Esophagus squamous epithelium (tissue), 5 donors: Measurements from ENCODE around the gene IL1B. TPM values are rescaled to one million over a fixed set of nuclear protein-coding genes. Genes with fewer than 3 reads are reported as not detected.

Experiments used
- DNase-seq: peaks from one replicate; lab custom pipeline; 2025; lab: John Stamatoyannopoulos, UW
- H3K27ac ChIP-seq, 4 donors: fragments of 200-600 bp; sonication (generic); one replicate each; pipeline ENCODE4 v1.5.1; 2016 to 2019; ENCODE audit warnings: mild to moderate bottlenecking in 1 of 4
- H3K27me3 ChIP-seq, 4 donors: fragments of 200-600 bp; sonication (generic); 1 replicate in 3 of 4; 2 replicates in 1 of 4; pipeline versions ENCODE4 v1.5.1 to v1.6.0; 2017 to 2021; ENCODE audit warnings: antibody characterized with exemption in 1 of 4
- H3K36me3 ChIP-seq, 3 donors: fragments of 200-600 bp; sonication (generic); one replicate each; pipeline ENCODE4 v1.5.1; 2016 to 2019
- H3K4me1 ChIP-seq, 3 donors: fragments of 200-600 bp; sonication (generic); one replicate each; pipeline ENCODE4 v1.5.1; 2017 to 2019
- H3K4me3 ChIP-seq, 4 donors: fragments of 200-600 bp; sonication (generic); 1 replicate in 3 of 4; 2 replicates in 1 of 4; pipeline ENCODE4 v1.5.1; 2016 to 2019; ENCODE audit warnings: mild to moderate bottlenecking in 2 of 4, moderate library complexity in 1 of 4
- H3K9me3 ChIP-seq, 3 donors: fragments of 200-600 bp; sonication (generic); one replicate each; pipeline ENCODE4 v1.5.1; 2016 to 2019
- POLR2A ChIP-seq, 4 donors: fragments of 450-650 bp; IDR thresholded peaks; one replicate each; pipeline ENCODE4 v1.6.1; 2017; ENCODE audit warnings: antibody characterized with exemption in 4 of 4, mild to moderate bottlenecking in 4 of 4, moderate library complexity in 3 of 4
- WGBS, 2 donors: methylation state at CpG; one replicate each; pipeline ENCODE4 v1.1.5; 2018; 5-methylcytosine and 5-hydroxymethylcytosine counted together
- intact Hi-C: fragments of 100-400 bp; cut with DNase I; formaldehyde crosslinking; loops from one replicate; pipeline ENCODE4 v1.15.0; 2022
- total RNA-seq, 4 donors: library from RNA; depleted of rRNA; stranded (reverse); fragments of >200 nt; gene quantifications; one replicate each; pipeline ENCODE4 v1.1.0, GENCODE V29; 2016
- TF ChIP-seq, protein P1 (sequence below), 6 experiments: fragments of 450-650 bp in 4 of 6; fragments of 200-600 bp in 2 of 6; sonication (generic) in 2 of 6; IDR thresholded peaks; one replicate each; pipeline ENCODE4 v1.5.1; 2016 to 2019; ENCODE audit warnings: antibody characterized with exemption in 6 of 6, mild to moderate bottlenecking in 4 of 6, moderate library complexity in 4 of 6
- donor health status: DM: yes; HTN: yes; CAD: no.

IL1B gene
- total RNA-seq, 4 donors from 2014 or later, result 1.3 to 16.5 (median 4.4) TPM

DNA sequence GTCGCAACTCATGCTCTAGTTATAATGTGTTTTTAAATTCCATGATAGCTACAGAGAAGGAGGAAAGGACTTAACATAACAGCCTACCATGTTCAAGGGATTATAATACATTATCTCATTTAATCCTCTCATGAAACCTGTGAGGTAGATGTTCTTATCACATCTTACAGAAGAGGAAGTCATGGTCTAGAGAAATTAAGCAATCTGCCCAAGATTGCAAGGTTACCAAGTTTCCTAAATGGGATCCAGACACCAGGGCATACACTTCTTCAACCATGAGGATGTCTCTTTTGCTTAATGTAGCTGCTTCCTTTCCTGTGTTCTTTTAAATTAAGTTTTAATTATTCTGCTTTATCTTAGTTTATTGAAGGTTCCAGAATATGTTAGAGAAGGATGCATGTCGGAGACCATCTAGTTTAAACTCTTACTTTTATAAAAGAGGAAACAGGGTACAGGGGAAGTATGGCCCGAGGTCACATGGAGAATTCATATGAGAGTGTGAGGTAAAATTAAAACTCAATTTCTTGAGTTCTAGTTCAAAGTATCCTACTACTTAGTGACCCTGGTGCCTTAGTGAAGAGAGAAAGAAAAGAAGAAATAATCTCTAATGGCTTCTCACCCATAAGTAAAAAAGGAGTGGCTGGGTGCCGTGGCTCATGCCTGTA lies 48.7 kb downstream of the IL1B start:
- Histone ChIP-seq H3K27ac (no peak overlapping the region), H3K9me3 (no peaks in the 10 kb centered on the region), H3K4me3 (no peak overlapping the region), H3K27me3 (no peaks in the 10 kb centered on the region), H3K36me3 (no peaks in the 10 kb centered on the region), H3K4me1 (peaks cover 0 to 55% (median 8%) of the 10 kb centered on the region in 3 donors)
- no peak for DNase-seq
- intact Hi-C loops, result no loop called here
- no peak for TF ChIP-seq POLR2A (IDR thresholded peaks at IDR 0.05)
- TF ChIP-seq, protein P1, sequence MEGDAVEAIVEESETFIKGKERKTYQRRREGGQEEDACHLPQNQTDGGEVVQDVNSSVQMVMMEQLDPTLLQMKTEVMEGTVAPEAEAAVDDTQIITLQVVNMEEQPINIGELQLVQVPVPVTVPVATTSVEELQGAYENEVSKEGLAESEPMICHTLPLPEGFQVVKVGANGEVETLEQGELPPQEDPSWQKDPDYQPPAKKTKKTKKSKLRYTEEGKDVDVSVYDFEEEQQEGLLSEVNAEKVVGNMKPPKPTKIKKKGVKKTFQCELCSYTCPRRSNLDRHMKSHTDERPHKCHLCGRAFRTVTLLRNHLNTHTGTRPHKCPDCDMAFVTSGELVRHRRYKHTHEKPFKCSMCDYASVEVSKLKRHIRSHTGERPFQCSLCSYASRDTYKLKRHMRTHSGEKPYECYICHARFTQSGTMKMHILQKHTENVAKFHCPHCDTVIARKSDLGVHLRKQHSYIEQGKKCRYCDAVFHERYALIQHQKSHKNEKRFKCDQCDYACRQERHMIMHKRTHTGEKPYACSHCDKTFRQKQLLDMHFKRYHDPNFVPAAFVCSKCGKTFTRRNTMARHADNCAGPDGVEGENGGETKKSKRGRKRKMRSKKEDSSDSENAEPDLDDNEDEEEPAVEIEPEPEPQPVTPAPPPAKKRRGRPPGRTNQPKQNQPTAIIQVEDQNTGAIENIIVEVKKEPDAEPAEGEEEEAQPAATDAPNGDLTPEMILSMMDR (IDR thresholded peaks at IDR 0.05), result no peak
- 69 to 76% methylated on average over 4 of the region's 4 CpGs for WGBS, 2 donors

DNA sequence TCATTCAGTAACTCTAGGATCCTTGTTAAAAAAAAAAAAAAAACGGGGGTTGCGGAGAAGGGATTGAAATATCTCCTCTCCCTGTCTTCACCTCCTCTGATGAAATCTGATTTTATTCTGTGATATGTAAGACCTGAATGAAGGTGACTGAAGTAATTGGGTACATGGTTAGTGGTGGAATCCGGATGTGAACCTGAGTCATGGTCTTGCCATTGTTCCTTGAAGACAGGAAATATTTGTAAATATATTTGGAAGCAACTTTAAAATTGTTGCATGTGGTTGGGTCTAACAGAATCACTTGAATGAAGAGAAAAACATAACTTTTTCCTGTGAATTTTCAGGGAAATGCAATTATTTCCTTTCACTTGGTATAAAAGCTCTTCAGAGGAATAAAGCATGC lies 49.3 kb downstream of the IL1B start:
- WGBS, 2 donors, result 75 to 80% methylated on average over 3 of the region's 3 CpGs
- Histone ChIP-seq H3K27me3 (no peaks in the 10 kb centered on the region), H3K36me3 (no peaks in the 10 kb centered on the region), H3K4me3 (no peak overlapping the region), H3K9me3 (no peaks in the 10 kb centered on the region), H3K27ac (no peak overlapping the region), H3K4me1 (peaks cover 0 to 55% (median 8%) of the 10 kb centered on the region in 3 donors)
- intact Hi-C loops, result no loop called here
- no peak for TF ChIP-seq POLR2A (IDR thresholded peaks at IDR 0.05)
- TF ChIP-seq, protein P1 (IDR thresholded peaks at IDR 0.05), result no peak
- no peak for DNase-seq

DNA sequence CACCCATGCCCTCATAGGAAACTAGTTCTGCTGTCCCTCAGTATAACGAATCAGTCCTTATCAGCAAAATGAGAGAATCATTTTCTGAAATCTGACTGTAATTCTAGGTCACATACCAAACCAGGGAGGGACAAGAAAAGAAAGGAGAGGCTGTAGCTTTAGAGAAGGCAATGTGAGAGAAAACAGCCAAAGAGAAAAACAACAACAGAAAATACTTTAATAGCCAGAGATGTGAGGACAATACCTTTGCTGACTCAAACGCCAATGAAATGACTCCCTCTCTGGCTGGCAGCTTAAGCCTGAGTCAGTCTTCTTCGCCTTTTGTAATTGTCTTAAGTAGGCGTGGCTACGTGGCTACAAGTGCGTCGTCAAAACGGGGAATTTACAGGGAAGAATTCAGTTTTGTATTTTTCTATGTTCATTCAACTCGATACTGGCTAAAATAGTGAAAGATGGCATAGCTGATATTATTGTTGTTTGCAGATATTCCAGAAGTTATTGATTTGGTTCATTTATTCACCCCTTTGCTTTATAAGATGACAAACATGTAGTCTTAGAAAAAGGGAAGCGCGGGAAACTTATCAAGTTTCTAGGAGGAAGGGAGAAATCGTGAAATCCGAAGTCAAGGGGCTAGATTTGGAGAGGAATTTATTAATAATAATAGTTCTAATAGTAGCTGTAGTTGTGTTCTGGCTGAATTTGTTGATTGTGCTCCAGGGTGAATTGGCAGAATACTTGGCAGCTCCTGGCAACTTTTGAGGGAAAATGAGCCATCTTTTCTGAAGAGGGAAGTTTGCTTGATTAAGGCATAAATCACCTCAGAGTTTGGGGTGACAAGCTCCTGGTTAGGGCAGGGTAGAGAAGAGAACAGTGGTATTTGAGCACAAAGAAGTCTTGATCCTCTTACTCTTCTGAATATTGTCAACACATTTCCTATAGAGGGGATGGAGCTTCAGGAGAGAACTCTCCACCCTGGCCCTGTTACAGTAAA lies 52.1 kb downstream of the IL1B start, which contains the start of gene IL1A:
Gene IL1A, minus strand, starts transcription at position 295 of the 991 bp plus-strand sequence. CDS start 723 bp downstream, outside the sequence.
- Histone ChIP-seq H3K36me3 (no peaks in the 10 kb centered on the region), H3K4me1 (peaks cover 0 to 36% (median 5%) of the 10 kb centered on the region in 3 donors), H3K27me3 (no peaks in the 10 kb centered on the region), H3K4me3 (peak within 1 kb of the TSS in 3 of 4 donors; percentile 6 to 35 (median 17)), H3K9me3 (no peaks in the 10 kb centered on the region), H3K27ac (peak within 1 kb of the TSS in 3 of 4 donors; percentile 26 to 70 (median 69))
- DNase-seq, result no peak
- TF ChIP-seq POLR2A (IDR thresholded peaks at IDR 0.05), result no peak
- TF ChIP-seq, protein P1 (IDR thresholded peaks at IDR 0.05), result no peak
- intact Hi-C loops, result no loop called here
- WGBS, 2 donors, result 29 to 31% methylated on average over 13 of the region's 13 CpGs

DNA sequence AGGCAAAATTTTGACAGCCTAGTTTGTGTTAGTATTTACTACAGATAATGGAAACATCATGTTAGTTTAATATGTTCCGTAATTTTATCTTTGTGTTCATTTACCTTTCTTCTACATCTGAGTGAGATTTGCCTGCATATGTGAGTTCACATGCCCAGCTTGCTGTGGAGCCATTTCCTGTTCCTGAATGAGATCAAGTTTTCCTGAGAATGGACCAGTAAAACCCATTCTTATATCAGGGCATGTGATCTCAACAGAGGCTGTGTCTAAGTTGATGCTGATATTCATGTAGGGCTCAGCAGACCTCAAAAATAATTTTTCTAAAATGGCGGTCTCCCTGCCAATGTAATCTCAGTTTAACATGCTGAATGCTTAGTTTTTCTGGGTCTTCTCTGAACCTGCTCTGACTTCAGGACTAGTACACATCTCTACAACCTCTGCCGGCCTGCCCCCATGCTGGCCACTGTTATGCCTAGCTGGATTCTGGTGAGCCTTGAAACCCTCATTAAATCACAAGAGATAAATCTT lies 53.3 kb downstream of the IL1B start:
- H3K27me3 ChIP-seq, result no peaks in the 10 kb centered on the region
- TF ChIP-seq POLR2A (IDR thresholded peaks at IDR 0.05), result no peak
- TF ChIP-seq, protein P1 (IDR thresholded peaks at IDR 0.05), result no peak
- DNase-seq, result no peak
- H3K4me1 ChIP-seq, result peaks cover 0 to 31% (median 5%) of the 10 kb centered on the region in 3 donors
- no peaks in the 10 kb centered on the region for H3K36me3 ChIP-seq
- no peaks in the 10 kb centered on the region for H3K9me3 ChIP-seq
- intact Hi-C loops, result no loop called here
- H3K27ac ChIP-seq, result no peak overlapping the region
- no peak overlapping the region for H3K4me3 ChIP-seq
- 87 to 90% methylated on average over 3 of the region's 3 CpGs for WGBS, 2 donors
